CD14-positive monocyte (primary cell): Measurements from ENCODE around the gene COBLL1. TPM values are rescaled to one million over a fixed set of nuclear protein-coding genes. Genes with fewer than 3 reads are reported as not detected.
"Not testable (repeated sequence)": the region's sequence is repeated elsewhere in the genome, so short reads cannot be mapped to it uniquely, and the experiment has no call there.

ENCODE experiments used
- DNase-seq, 3 donors: peaks; one replicate each; pipeline ENCODE4 v3.0.0-alpha.2; 2011 to 2022
- H2AFZ ChIP-seq: 2 replicates; pipeline ENCODE4 v1.6.0; 2012; ENCODE audit warnings: mild to moderate bottlenecking, low read depth, low read length, inconsistent platforms; ENCODE audit not compliant: insufficient read depth, poor library complexity, severe bottlenecking
- H3K27ac ChIP-seq, 2 donors: 1 replicate in 1 of 2; 2 replicates in 1 of 2; pipeline ENCODE4 v1.5.1; 2012 to 2013; ENCODE audit warnings: low read length in 2 of 2, control low read depth in 1 of 2, inconsistent platforms in 1 of 2, low read depth in 1 of 2, mild to moderate bottlenecking in 1 of 2
- H3K27me3 ChIP-seq, 2 donors: one replicate each; pipeline versions ENCODE4 v1.6.0 to v1.6.1; 2011 to 2013; ENCODE audit warnings: low read length in 2 of 2; ENCODE audit not compliant: control insufficient read depth in 2 of 2, insufficient read depth in 2 of 2
- H3K36me3 ChIP-seq, 2 donors: replicated peaks in 1 of 2; 1 replicate in 1 of 2; 2 replicates in 1 of 2; pipeline versions ENCODE4 v1.5.1 to v1.6.1; 2012 to 2013; ENCODE audit warnings: low read length in 2 of 2, control low read depth in 1 of 2, inconsistent platforms in 1 of 2, mild to moderate bottlenecking in 1 of 2; ENCODE audit not compliant: insufficient read depth in 2 of 2, control insufficient read depth in 1 of 2
- H3K4me1 ChIP-seq, 2 donors: 1 replicate in 1 of 2; 2 replicates in 1 of 2; pipeline versions ENCODE4 v1.5.1 to v1.6.1; 2012 to 2013; ENCODE audit warnings: low read length in 2 of 2, control low read depth in 1 of 2, inconsistent platforms in 1 of 2, mild to moderate bottlenecking in 1 of 2, moderate library complexity in 1 of 2; ENCODE audit not compliant: insufficient read depth in 2 of 2, control insufficient read depth in 1 of 2
- H3K4me2 ChIP-seq: replicated peaks from 2 replicates; pipeline ENCODE3; 2012; ENCODE audit warnings: low read length, moderate library complexity, mild to moderate bottlenecking; ENCODE audit not compliant: poor library complexity, severe bottlenecking; ENCODE audit errors: extremely low read depth
- H3K4me3 ChIP-seq, 3 experiments: fragments of 200-600 bp in 1 of 3; sonication (generic) in 1 of 3; replicated peaks in 1 of 3; 1 replicate in 2 of 3; 2 replicates in 1 of 3; pipeline ENCODE4 v1.5.1; 2011 to 2013; ENCODE audit warnings: low read length in 3 of 3, mild to moderate bottlenecking in 3 of 3, control low read depth in 2 of 3, low read depth in 2 of 3, inconsistent platforms in 1 of 3, moderate library complexity in 1 of 3
- H3K79me2 ChIP-seq: 2 replicates; pipeline ENCODE4 v1.6.0; 2012; ENCODE audit warnings: mild to moderate bottlenecking, control low read depth, inconsistent platforms, low read length, moderate library complexity; ENCODE audit not compliant: insufficient read depth
- H3K9ac ChIP-seq: 2 replicates; pipeline ENCODE4 v1.6.0; 2017; ENCODE audit warnings: low read length, mild to moderate bottlenecking; ENCODE audit not compliant: insufficient read depth, poor library complexity, severe bottlenecking
- H3K9me3 ChIP-seq, 2 donors: replicated peaks in 1 of 2; 1 replicate in 1 of 2; 2 replicates in 1 of 2; pipeline versions ENCODE4 v1.5.1 to v1.6.1; 2012 to 2013; ENCODE audit warnings: low read length in 2 of 2, control low read depth in 1 of 2; ENCODE audit not compliant: control insufficient read depth in 1 of 2, insufficient read depth in 1 of 2
- H4K20me1 ChIP-seq: 2 replicates; pipeline ENCODE4 v1.6.0; 2012; ENCODE audit warnings: mild to moderate bottlenecking, low read length, control low read depth, moderate library complexity; ENCODE audit not compliant: insufficient read depth
- H3K27ac Mint-ChIP-seq, 7 donors: one replicate each; pipeline ENCODE4 v1.8.0; 2020; ENCODE audit warnings: mild to moderate bottlenecking in 7 of 7, mixed read lengths in 7 of 7, moderate library complexity in 6 of 7, inconsistent platforms in 2 of 7
- H3K27me3 Mint-ChIP-seq, 3 donors: one replicate each; pipeline ENCODE4 v1.8.0; 2021 to 2022; ENCODE audit warnings: low read depth in 3 of 3, mild to moderate bottlenecking in 3 of 3, mixed read lengths in 3 of 3, moderate library complexity in 3 of 3, inconsistent platforms in 1 of 3
- H3K36me3 Mint-ChIP-seq, 2 donors: one replicate each; pipeline ENCODE4 v1.8.0; 2020; ENCODE audit warnings: mixed read lengths in 2 of 2, inconsistent platforms in 1 of 2, mild to moderate bottlenecking in 1 of 2
- H3K4me1 Mint-ChIP-seq: one replicate; pipeline ENCODE4 v1.8.0; 2020; ENCODE audit warnings: mild to moderate bottlenecking, mixed read lengths
- H3K4me3 Mint-ChIP-seq, 2 donors: one replicate each; pipeline ENCODE4 v1.8.0; 2020; ENCODE audit warnings: mild to moderate bottlenecking in 2 of 2, mixed read lengths in 2 of 2, moderate library complexity in 1 of 2
- H3K9me3 Mint-ChIP-seq, 7 donors: one replicate each; pipeline ENCODE4 v1.8.0; 2020 to 2022; ENCODE audit warnings: mixed read lengths in 7 of 7, mild to moderate bottlenecking in 6 of 7, moderate library complexity in 6 of 7, inconsistent platforms in 2 of 7
- WGBS: methylation state at CpG from one replicate; pipeline ENCODE4 v1.1.5; 2013; ENCODE audit warnings: missing lambda C conversion rate; ENCODE audit not compliant: insufficient coverage; 5-methylcytosine and 5-hydroxymethylcytosine counted together
- intact Hi-C, 2 donors: fragments of 100-400 bp; cut with micrococcal nuclease; formaldehyde crosslinking; loops; one replicate each; pipeline versions ENCODE4 v1.15.0 to v1.15.1; 2023
- polyA plus RNA-seq, 3 donors: library from polyadenylated mRNA; depleted of rRNA in 1 of 3; unstranded in 2 of 3; stranded (reverse) in 1 of 3; fragments of 300-500 nt in 2 of 3; fragments of >200 nt in 1 of 3; fragmentation: Illumina TruSeq in 2 of 3; gene quantifications; 1 replicate in 2 of 3; 2 replicates in 1 of 3; pipeline ENCODE4 v1.2.3, GENCODE V29; 2012 to 2021
- TF ChIP-seq, protein P1 (sequence below): fragments of 200-600 bp; IDR thresholded peaks from one replicate; pipeline ENCODE4 v1.8.0; 2022; ENCODE audit warnings: antibody characterized with exemption, mild to moderate bottlenecking

Gene COBLL1
- polyA plus RNA-seq, 3 donors: 0.18 to 0.54 (median 0.24) TPM

- Histone ChIP-seq H2AFZ (no peak overlapping the region), H3K4me2 (no peak overlapping the region), H4K20me1 (no peaks in the 10 kb centered on the region), H3K4me3 (no peak overlapping the region), H3K36me3 (no peaks in the 10 kb centered on the region), H3K79me2 (no peaks in the 10 kb centered on the region), H3K27me3 (no peaks in the 10 kb centered on the region), H3K4me1 (peaks cover 0 to 5% of the 10 kb centered on the region in 2 donors), H3K9ac (no peak overlapping the region), H3K27ac (no peak overlapping the region), H3K9me3 (no peaks in the 10 kb centered on the region)
- no peak for DNase-seq
- Mint-ChIP-seq H3K9me3 (peaks cover 0 to 2% (median 0%) of the 10 kb centered on the region in 7 donors), H3K36me3 (no peaks in the 10 kb centered on the region), H3K27me3 (peaks cover 0 to under 1% (median 0%) of the 10 kb centered on the region in 3 donors), H3K4me3 (no peak overlapping the region), H3K27ac (no peak overlapping the region), H3K4me1 (peaks cover 11% of the 10 kb centered on the region)
- intact Hi-C loops: no loop called here
- 100% methylated on average over 2 of the region's 5 CpGs for WGBS
- TF ChIP-seq, protein P1, sequence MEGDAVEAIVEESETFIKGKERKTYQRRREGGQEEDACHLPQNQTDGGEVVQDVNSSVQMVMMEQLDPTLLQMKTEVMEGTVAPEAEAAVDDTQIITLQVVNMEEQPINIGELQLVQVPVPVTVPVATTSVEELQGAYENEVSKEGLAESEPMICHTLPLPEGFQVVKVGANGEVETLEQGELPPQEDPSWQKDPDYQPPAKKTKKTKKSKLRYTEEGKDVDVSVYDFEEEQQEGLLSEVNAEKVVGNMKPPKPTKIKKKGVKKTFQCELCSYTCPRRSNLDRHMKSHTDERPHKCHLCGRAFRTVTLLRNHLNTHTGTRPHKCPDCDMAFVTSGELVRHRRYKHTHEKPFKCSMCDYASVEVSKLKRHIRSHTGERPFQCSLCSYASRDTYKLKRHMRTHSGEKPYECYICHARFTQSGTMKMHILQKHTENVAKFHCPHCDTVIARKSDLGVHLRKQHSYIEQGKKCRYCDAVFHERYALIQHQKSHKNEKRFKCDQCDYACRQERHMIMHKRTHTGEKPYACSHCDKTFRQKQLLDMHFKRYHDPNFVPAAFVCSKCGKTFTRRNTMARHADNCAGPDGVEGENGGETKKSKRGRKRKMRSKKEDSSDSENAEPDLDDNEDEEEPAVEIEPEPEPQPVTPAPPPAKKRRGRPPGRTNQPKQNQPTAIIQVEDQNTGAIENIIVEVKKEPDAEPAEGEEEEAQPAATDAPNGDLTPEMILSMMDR: no peak
These were observed 27.2 kb upstream of the COBLL1 start for GRCh38 chr2:164868563-164869419.

DNA sequence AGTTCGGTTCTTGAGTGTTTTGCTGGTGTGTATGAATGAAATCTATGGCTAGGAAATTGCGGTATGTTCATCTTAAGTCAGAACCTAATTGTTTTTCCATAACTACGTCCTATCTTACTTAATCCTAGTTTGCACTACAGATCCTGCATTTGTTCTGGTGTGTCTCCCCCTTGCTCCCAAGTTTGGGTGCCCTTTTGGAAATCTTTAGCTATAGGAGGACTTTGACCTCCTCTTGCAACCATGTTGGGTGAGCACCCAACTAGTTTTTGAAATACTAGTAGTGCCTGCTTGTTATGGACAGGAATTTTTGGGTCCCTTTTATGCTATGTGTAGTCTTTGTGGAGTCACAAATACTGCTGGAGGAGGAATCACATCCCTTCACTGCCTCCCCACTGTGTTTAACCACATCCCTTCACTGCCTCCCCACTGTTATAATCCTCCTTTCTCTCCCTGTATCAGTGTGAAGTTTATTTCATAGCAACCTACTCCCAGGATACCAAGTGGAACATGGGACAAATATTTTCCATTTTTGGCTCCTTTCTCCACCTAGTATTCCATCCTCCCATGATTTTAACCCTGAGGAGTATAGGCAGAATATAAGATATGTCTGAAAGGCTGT is 26.3 kb upstream of the COBLL1 start:
- no peaks in the 10 kb centered on the region for H3K27me3 Mint-ChIP-seq
- H3K36me3 ChIP-seq: no peaks in the 10 kb centered on the region
- WGBS: 100% methylated on average over 1 of the region's 3 CpGs
- no peaks in the 10 kb centered on the region for H3K36me3 Mint-ChIP-seq
- no peak overlapping the region for H3K4me3 ChIP-seq
- H3K4me3 Mint-ChIP-seq: no peak overlapping the region
- H3K4me1 ChIP-seq: peaks cover 0 to 5% of the 10 kb centered on the region in 2 donors
- peak overlapping the region in 1 of 7 donors; percentile 25 for H3K27ac Mint-ChIP-seq
- H3K79me2 ChIP-seq: no peaks in the 10 kb centered on the region
- H3K27me3 ChIP-seq: no peaks in the 10 kb centered on the region
- H3K9ac ChIP-seq: no peak overlapping the region
- no peak for DNase-seq
- H3K27ac ChIP-seq: no peak overlapping the region
- no peak overlapping the region for H3K4me2 ChIP-seq
- peaks cover 11% of the 10 kb centered on the region for H3K4me1 Mint-ChIP-seq
- H4K20me1 ChIP-seq: no peaks in the 10 kb centered on the region
- no peaks in the 10 kb centered on the region for H3K9me3 Mint-ChIP-seq
- H3K9me3 ChIP-seq: no peaks in the 10 kb centered on the region
- TF ChIP-seq, protein P1: no peak
- H2AFZ ChIP-seq: no peak overlapping the region
- intact Hi-C loops: no loop called here

DNA sequence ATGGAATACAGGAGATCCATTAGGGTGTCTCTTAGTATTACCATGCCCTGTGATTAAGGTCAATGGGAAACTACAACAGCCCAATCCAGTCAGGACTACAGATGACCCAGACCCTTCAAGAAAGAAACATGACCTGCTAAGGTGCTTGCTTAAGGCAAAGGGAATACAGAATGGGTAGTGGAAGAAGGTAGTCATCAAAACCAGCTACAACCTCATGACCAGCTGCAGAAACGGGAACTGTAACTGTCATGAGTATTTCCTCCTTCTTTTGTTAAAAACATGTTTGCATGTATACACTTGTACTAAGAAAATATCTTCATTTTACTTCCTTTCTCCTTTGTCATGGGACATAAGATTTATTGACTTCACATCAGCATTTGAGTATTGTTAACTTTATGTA is 24.8 kb upstream of the COBLL1 start:
- Mint-ChIP-seq H3K27ac (peak overlapping the region in 6 of 7 donors; percentile 7 to 86 (median 68)), H3K4me1 (peaks cover 11% of the 10 kb centered on the region), H3K4me3 (peak overlapping the region in 1 of 2 donors; percentile 37)
- H2AFZ ChIP-seq, H3K9me3 Mint-ChIP-seq, H3K4me2 ChIP-seq, H3K36me3 ChIP-seq, H3K4me3 ChIP-seq, H3K9me3 ChIP-seq, H4K20me1 ChIP-seq, H3K27me3 Mint-ChIP-seq, H3K36me3 Mint-ChIP-seq, H3K9ac ChIP-seq, H3K27ac ChIP-seq, H3K4me1 ChIP-seq, H3K27me3 ChIP-seq, H3K79me2 ChIP-seq, intact Hi-C loops: not testable (repeated sequence)
- WGBS: no CpG with 5 or more reads among the region's 1 CpG
- peak; percentile 37 to 62 (median 46) for DNase-seq
